SJCRH30 (cell line): Measurements from ENCODE around the gene RGR. TPM values are rescaled to one million over a fixed set of nuclear protein-coding genes. Genes with fewer than 3 reads are reported as not detected.
"Not testable (repeated sequence)": the region's sequence is repeated elsewhere in the genome, so short reads cannot be mapped to it uniquely, and the experiment has no call there.

Source experiments
- DNase-seq, 2 experiments: peaks; one replicate each; pipeline ENCODE4 v3.0.0-alpha.2; 2015 to 2020
- H3K27ac ChIP-seq: fragments of 250-450 bp; sonication (Bioruptor Pico); 2 replicates; pipeline ENCODE4 v1.5.1; 2020; ENCODE audit warnings: mild to moderate bottlenecking, moderate library complexity
- H3K27me3 ChIP-seq: fragments of 250-450 bp; sonication (Bioruptor Pico); 2 replicates; pipeline ENCODE4 v1.5.1; 2020; ENCODE audit warnings: mild to moderate bottlenecking, moderate library complexity
- H3K36me3 ChIP-seq: fragments of 250-450 bp; sonication (Bioruptor Pico); 2 replicates; pipeline ENCODE4 v1.5.1; 2020; ENCODE audit warnings: mild to moderate bottlenecking, moderate library complexity
- H3K4me1 ChIP-seq: fragments of 250-450 bp; sonication (Bioruptor Pico); 2 replicates; pipeline ENCODE4 v1.5.1; 2020; ENCODE audit warnings: mild to moderate bottlenecking, moderate library complexity
- H3K4me3 ChIP-seq: fragments of 250-450 bp; sonication (Bioruptor Pico); 2 replicates; pipeline ENCODE4 v1.5.1; 2020; ENCODE audit warnings: mild to moderate bottlenecking, moderate library complexity
- H3K9me3 ChIP-seq: fragments of 250-450 bp; sonication (Bioruptor Pico); replicated peaks from 2 replicates; pipeline ENCODE4 v1.5.1; 2020; ENCODE audit warnings: mild to moderate bottlenecking, moderate library complexity
- total RNA-seq: library from RNA; depleted of rRNA; stranded (reverse); fragments of >200 nt; shearing (Covaris generic); gene quantifications from 2 replicates; pipeline ENCODE4 v1.2.3, GENCODE V29; 2014

RGR gene
- total RNA-seq, 1 experiment from 2014 or later = 1.1 TPM

DNA sequence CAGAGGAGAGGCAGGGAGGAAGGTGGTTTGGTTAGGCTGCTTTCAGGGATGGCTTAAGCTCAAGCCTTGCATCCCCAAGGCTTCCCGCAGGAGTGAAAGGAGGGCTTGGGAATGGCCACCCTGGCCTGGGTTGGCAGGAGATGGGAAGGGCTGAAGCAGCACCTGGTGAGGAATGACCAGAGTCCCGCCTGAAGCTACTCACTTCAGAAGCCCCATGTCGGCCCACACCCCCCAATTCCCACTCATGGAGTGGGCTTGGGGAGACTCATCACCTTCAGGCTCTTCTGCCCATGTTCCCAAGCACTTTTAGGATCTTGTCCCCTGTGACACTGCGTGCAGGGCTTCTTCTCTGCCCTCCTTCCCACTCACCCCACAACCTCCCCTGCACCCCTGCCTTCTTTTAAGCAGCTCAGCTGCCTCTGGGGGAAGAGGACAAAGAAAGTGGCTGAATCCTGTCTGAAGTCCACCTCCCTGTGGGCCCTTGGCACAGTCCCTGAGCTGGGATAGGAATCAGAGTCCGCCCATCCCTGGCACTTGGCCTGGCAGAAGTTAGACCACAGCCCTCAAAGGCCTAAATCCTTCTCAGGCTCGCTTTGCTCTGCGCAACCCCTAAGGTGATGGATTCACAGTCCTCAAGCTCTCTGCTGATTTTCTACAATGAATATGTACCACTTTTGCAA lies 16.5 kb downstream of the RGR start:
- Histone ChIP-seq H3K36me3 (no peaks in the 10 kb centered on the region), H3K9me3 (no peaks in the 10 kb centered on the region), H3K27me3 (no peaks in the 10 kb centered on the region), H3K27ac (no peak overlapping the region), H3K4me1 (peaks cover 12% of the 10 kb centered on the region), H3K4me3 (no peak overlapping the region)
- DNase-seq = no peak

DNA sequence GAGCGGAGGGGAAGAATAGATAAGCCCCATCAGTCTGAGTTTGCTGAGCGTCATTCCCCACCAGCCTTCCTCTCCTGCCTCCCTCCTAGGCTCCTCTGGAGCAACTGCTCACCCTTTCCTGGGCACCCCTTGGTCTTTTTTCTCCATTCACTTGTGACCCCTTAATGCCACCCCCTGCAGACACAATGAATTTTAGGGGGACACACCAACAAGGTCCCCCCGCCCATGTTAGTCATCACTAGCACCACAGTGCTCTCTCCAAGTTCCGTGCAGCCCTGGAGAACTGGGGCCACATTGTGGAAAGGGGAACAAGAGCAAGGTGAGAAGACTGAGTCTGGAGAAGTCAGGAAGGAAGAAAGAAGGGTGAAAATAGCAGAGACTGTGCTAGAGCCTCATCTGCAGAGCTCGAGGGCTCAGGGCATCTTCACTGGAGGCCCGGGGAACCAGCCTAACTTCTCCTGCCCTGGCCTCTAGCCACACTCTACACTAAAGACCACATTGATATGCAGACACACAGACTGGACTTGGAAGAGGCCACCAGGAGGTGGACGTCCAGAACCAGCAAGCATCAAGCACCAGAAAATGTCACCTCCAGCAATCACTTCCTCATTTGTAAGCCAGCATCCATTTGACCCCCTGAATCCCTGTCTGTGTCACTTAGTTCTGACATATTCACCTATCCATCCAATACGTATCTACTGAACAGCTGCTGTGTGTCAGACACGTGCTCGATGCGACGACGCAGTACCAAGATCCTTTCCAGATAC lies 17.5 kb downstream of the RGR start:
- Histone ChIP-seq H3K4me3 (no peak overlapping the region), H3K27ac (no peak overlapping the region), H3K27me3 (no peaks in the 10 kb centered on the region), H3K9me3 (no peaks in the 10 kb centered on the region), H3K36me3 (no peaks in the 10 kb centered on the region), H3K4me1 (peaks cover 12% of the 10 kb centered on the region)
- DNase-seq = no peak

DNA sequence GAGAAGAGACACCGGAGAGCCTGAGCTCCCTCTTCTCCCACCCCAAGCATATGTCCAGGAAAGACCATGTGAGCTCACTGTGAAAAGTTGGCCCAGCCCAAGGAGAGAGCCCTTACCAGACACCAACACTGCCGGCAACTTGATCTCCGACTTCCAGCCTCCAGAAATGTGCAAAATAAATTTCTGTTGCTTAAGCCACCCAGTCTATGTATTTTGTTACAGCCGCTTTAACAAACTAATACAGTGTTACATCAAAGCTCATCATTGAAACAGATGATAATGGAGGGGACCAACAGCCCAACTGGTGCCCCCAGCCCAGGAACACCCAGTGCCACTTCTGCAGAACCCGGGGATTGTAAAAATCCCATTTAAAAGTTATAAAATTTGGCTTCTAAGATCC lies 18.9 kb downstream of the RGR start:
- Histone ChIP-seq H3K4me1 (peaks cover 12% of the 10 kb centered on the region), H3K27me3 (no peaks in the 10 kb centered on the region), H3K36me3 (no peaks in the 10 kb centered on the region), H3K27ac (no peak overlapping the region), H3K9me3 (no peaks in the 10 kb centered on the region), H3K4me3 (no peak overlapping the region)
- no peak for DNase-seq

DNA sequence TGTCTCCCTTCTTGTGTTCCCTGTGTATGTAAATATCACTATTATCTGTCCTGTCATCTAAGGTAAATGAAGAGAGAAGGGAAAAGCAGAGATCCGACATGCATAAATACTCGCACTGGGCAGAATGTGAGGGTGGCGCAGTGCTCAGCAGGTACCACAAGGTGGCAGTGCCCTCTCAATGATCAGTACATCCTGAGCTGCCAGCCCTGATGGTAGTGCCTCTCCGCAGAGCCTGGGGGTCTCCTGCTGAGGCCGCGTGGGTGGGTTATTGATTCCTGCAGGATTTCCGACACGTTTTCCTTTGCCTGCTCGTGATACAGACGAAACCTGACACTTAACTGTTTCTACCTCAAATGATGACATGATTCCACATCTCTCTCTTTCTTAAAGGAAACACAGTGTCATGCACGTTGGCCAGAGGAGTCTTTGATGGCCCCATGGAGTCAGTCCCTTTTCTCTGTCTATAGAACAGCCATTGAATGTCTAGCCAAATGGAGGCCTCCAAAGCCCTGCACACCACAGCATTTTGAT lies 19.8 kb downstream of the RGR start:
- DNase-seq = peak; percentile 63 to 81
- Histone ChIP-seq H3K4me1 (peaks cover 12% of the 10 kb centered on the region), H3K27ac (peak overlapping the region; percentile 74), H3K27me3 (no peaks in the 10 kb centered on the region), H3K4me3 (peak overlapping the region; percentile 26), H3K9me3 (no peaks in the 10 kb centered on the region), H3K36me3 (no peaks in the 10 kb centered on the region)

DNA sequence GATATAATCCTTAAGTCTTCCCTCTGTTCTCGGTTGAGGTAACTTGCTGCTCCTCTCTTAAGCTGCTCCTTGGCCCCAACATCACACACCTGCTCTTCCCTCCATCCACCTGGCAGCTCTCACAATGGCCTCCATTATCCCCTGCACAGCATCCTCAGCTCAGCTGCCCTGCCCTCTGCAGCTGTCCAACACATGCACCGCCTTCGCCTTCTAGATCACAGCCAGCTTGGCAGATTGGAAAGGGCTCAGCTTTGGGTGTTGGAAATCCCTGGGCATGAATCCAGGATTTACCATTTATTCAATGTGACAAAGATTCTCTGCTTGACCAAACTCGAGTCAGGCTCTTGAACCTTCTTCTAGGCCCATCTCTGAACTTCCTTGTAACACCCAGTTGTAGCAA lies 20.6 kb downstream of the RGR start:
- Histone ChIP-seq H3K9me3 (no peaks in the 10 kb centered on the region), H3K4me3 (no peak overlapping the region), H3K4me1 (peaks cover 12% of the 10 kb centered on the region), H3K27ac (peak overlapping the region; percentile 74), H3K27me3 (no peaks in the 10 kb centered on the region), H3K36me3 (no peaks in the 10 kb centered on the region)
- DNase-seq = peak; percentile 83 to 91

DNA sequence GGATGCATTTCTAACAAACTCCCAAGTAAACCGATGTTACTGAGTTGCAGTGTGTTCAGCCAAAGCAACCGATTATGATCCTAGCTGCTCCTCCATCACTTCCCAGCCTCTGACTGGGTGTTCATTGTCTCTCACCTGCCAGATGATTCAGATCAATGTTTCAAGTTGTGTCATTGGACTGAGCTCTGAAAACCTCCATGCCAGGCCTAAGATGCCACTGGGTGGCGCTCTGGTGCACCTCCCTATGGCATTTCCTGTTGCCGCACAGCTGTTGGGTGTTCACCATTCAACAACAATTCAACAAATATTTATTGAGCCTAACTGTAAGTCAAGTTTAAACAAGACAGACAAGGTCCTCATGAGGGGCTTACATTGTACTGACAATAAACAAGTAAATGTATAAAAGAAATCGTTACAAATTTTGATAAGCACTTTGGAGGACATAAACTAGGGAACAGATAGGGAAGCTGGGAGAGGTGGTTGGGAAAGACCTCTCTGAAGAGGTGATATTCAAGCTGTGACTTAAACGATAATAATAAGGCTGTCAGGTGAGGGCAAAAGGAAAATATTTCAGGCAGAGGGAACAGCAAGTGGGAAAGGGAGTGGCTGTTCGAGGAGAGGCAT lies 22.8 kb downstream of the RGR start:
- Histone ChIP-seq H3K36me3 (no peaks in the 10 kb centered on the region), H3K9me3 (no peaks in the 10 kb centered on the region), H3K27me3 (no peaks in the 10 kb centered on the region), H3K4me3 (no peak overlapping the region), H3K4me1 (peaks cover 12% of the 10 kb centered on the region), H3K27ac (no peak overlapping the region)
- peak in 1 of 2 experiments; percentile 25 for DNase-seq

DNA sequence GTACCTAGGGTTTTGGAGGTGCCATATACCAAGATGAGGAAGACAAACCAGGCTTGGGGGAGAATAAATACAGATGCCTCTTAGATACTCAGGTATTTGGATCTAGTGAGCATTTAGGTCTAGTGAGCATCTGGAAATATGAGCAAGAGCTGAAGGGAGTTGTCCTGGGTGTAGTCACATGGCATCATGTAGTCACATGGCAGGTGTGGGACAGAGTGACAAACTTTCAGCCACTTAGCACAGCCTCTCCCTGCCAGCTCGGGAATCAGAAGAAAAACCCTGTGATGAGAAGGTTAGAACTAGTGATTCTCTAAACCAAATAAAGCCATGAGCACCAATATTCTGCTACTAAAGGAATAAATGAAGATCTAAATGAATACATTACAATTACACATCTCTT lies 24.3 kb downstream of the RGR start:
- no peak overlapping the region for H3K4me3 ChIP-seq
- H3K4me1 ChIP-seq = peaks cover 12% of the 10 kb centered on the region
- no peak overlapping the region; the same call in 1 of the 2 replicates for H3K27ac ChIP-seq

DNA sequence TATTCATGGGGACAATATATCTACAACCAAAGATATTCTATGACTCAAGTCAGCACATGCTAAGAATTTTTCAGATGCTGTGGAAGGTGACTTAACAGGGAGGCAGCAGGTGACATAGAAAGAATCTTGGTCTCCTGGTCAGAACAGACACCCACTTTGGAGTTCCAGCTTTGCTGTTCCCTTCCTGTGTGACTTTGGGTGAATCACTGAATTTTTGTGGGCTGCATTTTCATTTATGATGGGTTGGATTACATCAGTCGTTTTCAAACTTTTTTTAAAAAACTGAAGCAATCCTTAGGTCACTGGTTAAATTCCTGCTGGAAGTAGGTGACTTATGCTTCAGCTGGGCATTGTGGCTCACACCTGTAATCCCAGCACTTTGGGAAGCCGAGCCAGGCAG lies 24.9 kb downstream of the RGR start:
- no peak overlapping the region; the same call in 1 of the 2 replicates for H3K27ac ChIP-seq
- H3K4me3 ChIP-seq = no peak overlapping the region
- no peaks in the 10 kb centered on the region for H3K9me3 ChIP-seq
- H3K27me3 ChIP-seq = no peaks in the 10 kb centered on the region
- no peaks in the 10 kb centered on the region for H3K36me3 ChIP-seq
- H3K4me1 ChIP-seq = peaks cover 11% of the 10 kb centered on the region
- DNase-seq = no peak

More for the DNA sequence above, 24.3 kb downstream of the RGR start:
- H3K27me3 ChIP-seq = no peaks in the 10 kb centered on the region
- no peak for DNase-seq
- H3K36me3 ChIP-seq = no peaks in the 10 kb centered on the region
- no peaks in the 10 kb centered on the region for H3K9me3 ChIP-seq

DNA sequence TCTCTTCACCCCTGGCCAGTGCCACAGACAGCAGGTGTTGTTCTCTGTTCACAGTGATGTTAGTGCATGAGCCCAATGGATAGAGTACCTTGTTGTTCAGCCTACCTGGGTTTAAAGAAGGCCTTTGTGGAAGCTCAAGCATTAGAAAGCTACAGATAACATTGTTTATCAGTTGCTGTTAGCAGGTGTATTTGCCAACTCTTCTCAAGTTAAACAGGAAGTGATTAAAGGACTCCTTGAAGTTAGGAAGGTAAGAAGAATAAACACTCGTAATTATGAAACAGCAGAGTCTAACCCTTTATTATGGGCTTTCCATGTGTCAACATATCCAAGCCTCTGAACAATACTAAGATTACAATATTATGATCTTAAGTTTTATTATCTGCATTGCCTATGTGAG lies 25.9 kb downstream of the RGR start:
- Histone ChIP-seq H3K27me3 (no peaks in the 10 kb centered on the region), H3K36me3 (no peaks in the 10 kb centered on the region), H3K4me1 (peaks cover 4% of the 10 kb centered on the region; the same call in 1 of the 2 replicates), H3K9me3 (no peaks in the 10 kb centered on the region), H3K4me3 (no peak overlapping the region), H3K27ac (no peak overlapping the region)
- no peak for DNase-seq

DNA sequence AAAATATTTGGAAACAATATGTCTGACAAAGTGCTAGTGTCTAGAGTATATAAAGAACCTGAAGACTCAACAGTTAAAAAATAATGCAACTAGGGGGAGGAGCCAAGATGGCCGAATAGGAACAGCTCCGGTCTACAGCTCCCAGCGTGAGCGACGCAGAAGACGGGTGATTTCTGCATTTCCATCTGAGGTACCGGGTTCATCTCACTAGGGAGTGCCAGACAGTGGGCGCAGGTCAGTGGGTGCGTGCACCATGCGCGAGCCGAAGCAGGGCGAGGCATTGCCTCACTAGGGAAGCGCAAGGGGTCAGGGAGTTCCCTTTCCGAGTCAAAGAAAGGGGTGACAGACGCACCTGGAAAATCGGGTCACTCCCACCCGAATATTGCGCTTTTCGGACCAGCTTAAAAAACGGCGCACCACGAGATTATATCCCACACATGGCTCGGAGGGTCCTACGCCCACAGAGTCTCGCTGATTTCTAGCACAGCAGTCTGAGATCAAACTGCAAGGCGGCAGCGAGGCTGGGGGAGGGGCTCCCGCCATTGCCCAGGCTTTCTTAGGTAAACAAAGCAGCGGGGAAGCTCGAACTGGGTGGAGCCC lies 35.1 kb downstream of the RGR start:
- H3K4me1 ChIP-seq, H3K36me3 ChIP-seq, H3K27me3 ChIP-seq, DNase-seq, H3K27ac ChIP-seq, H3K9me3 ChIP-seq: not testable (repeated sequence)
- H3K4me3 ChIP-seq = peak overlapping the region; percentile 57

DNA sequence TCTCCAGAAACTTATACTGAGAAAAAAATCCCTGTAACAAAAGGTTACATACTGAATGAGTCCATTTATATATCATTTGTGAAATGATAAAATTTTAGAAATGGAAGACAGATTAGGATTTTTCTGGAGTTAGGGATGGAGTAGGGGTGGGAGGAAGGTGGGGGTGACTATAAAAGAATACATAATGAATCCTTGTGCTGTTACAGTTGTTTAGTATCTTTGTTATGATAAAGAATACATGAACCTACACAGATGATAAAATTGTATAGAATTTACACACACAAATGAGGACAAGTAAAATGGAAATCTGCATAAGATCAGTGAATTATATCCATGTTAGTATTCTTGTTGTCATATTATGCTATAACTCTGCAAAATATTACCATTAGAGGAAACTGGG lies 41.8 kb downstream of the RGR start:
- no peak overlapping the region for H3K4me3 ChIP-seq
- no peak overlapping the region for H3K27ac ChIP-seq
- no peaks in the 10 kb centered on the region for H3K9me3 ChIP-seq
- H3K27me3 ChIP-seq = no peaks in the 10 kb centered on the region
- no peak for DNase-seq
- H3K36me3 ChIP-seq = no peaks in the 10 kb centered on the region
- no peaks in the 10 kb centered on the region for H3K4me1 ChIP-seq

DNA sequence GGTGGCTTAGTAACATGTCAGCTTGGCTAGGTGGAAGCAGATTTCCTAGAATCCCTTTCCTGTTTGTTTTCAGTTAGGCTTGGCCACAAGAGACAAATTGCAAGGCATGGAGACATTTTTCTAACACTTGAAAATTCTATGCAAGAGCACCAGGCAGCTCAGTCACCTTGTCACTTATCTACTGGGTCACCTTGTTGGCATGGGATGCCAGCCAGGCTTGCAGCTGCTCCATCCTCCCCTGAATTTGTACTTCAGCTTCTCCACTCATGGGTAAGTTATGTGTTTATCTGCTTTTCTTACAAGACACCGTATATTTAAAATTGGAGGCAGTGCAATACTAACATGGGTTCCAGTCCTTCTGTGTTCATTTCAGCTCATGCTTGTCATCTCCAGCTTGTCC lies 43.3 kb downstream of the RGR start:
- no peaks in the 10 kb centered on the region for H3K27me3 ChIP-seq
- H3K9me3 ChIP-seq = no peaks in the 10 kb centered on the region
- H3K4me3 ChIP-seq = no peak overlapping the region
- H3K27ac ChIP-seq = no peak overlapping the region
- H3K36me3 ChIP-seq = no peaks in the 10 kb centered on the region
- no peak for DNase-seq
- H3K4me1 ChIP-seq = no peaks in the 10 kb centered on the region

DNA sequence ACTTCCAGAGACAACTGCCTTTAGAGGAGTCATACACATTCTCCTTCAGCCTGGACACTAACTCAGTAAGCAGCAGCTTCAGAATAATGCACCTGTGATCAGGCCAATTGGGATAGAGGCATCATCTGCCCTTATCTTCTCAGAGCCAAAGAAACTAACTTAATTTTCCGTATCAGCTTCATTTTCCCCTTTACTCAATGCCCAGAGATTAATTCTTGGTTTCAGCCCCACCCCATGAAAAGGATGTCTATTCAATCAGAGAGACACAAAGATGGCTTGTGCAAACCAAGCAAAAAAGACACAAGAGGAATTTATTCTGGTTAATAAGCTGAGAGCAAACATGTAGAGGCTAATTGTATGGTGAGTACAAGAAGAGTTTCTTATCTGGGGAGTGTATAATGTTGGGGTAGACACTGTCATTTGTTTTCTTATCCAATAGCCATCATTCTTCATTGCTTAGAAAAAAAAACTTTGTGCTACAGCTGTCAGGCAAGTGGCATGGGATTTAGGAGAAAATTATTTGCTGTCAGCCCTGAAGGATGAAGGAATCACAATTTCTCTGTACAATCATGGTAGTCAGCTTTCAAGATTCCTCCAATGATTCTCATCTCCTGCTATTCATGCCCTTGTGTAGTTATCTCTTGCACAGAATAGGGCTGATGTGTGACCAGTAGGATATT lies 44.8 kb downstream of the RGR start:
- H3K27ac ChIP-seq = no peak overlapping the region
- H3K9me3 ChIP-seq = no peaks in the 10 kb centered on the region
- no peaks in the 10 kb centered on the region for H3K36me3 ChIP-seq
- no peak for DNase-seq
- no peak overlapping the region for H3K4me3 ChIP-seq
- H3K27me3 ChIP-seq = no peaks in the 10 kb centered on the region
- no peaks in the 10 kb centered on the region for H3K4me1 ChIP-seq

DNA sequence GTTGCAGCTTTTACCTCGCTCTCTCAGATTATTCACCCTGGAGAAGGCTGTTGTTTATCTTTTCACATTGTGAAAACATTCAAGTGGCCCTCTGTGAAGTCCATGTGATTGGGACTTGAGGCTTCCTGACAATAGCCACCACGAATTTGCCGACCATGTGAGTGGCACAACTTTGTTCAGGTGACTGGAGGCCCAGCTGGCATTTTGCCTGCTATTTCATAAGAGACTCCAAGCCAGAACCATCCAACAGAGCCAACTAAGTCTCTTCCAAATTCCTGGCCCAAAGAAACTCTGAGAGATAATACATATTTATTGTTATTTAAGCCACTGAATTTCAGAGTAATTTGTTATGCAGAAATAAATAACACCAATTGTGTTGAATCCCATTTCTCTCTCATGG lies 45.4 kb downstream of the RGR start:
- H3K4me3 ChIP-seq = no peak overlapping the region
- no peak for DNase-seq
- H3K36me3 ChIP-seq = no peaks in the 10 kb centered on the region
- H3K27ac ChIP-seq = no peak overlapping the region
- no peaks in the 10 kb centered on the region for H3K9me3 ChIP-seq
- H3K4me1 ChIP-seq = no peaks in the 10 kb centered on the region
- H3K27me3 ChIP-seq = no peaks in the 10 kb centered on the region
